SK-N-MC (cell line): ENCODE results near the gene TEX11.

Experiments
- EZH2 ChIP-seq: fragments of 200-600 bp; sonication (generic); IDR thresholded peaks from one replicate; pipeline ENCODE4 v1.6.1; 2017; ENCODE audit warnings: antibody characterized with exemption
- POLR2AphosphoS5 ChIP-seq: IDR thresholded peaks from 2 replicates; pipeline ENCODE4 v1.6.1; 2012; ENCODE audit warnings: mild to moderate bottlenecking, low read depth, low read length, borderline replicate concordance

DNA sequence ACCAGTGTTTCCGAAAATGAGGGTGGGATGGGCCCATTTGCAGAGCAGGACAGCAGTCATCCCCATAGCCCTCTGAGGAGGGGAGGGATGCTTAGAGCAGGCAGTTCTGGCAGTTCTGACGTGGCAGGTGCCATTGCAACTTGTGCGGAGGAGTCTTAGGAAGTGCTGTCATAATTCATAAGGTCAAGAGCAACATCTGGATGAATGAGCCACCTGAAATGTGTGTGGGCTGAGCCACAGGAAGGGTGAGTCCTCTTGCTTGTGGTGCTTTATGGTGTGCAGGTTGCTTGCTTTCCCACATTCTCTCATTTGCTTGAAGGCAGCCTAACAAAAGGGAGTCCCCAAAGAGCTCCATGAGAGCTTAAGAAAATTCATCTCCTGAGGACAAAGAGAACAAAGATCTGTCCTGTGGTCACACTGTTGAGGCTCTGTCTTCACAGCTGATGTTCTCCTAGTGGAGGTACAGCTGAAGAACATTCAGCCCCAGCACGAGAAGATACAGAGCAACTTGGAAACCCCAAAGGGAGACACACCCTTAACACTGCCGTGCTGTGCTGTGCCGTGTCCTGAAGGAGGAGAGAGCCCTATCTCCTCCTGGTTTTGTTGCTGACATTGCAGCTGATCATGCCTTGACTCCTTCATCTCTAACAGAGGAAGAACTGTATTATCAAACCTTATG, 403.6 kb downstream of the TEX11 start:
- TF ChIP-seq EZH2 (no peak), POLR2AphosphoS5 (no peak)
